ENCODE results near the gene ZFAND2A.

DNA sequence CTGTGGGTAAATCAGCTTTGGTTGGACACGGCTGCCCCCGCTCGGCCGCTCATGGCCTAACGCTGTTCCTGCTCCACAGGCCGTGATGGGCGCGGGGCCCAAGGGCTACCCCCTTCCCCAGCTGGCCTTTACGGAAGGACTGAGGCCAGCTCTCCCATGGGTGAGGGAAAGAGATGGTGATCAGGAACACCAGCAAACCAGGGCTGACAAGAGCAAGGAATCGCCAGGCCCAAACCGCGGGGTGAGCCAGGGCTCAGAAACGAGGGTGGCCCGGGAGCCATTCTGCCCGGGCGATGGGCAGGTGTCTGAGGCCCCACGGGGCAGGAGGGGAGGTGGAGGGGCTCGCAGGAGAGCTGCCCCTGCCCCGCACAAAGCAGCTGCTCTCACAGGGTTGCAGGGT is 45.5 kb downstream of the ZFAND2A start:
- TF ChIP-seq, protein P1, sequence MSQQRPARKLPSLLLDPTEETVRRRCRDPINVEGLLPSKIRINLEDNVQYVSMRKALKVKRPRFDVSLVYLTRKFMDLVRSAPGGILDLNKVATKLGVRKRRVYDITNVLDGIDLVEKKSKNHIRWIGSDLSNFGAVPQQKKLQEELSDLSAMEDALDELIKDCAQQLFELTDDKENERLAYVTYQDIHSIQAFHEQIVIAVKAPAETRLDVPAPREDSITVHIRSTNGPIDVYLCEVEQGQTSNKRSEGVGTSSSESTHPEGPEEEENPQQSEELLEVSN (IDR thresholded peaks at IDR 0.05): no peak
- TF ChIP-seq, protein P2, sequence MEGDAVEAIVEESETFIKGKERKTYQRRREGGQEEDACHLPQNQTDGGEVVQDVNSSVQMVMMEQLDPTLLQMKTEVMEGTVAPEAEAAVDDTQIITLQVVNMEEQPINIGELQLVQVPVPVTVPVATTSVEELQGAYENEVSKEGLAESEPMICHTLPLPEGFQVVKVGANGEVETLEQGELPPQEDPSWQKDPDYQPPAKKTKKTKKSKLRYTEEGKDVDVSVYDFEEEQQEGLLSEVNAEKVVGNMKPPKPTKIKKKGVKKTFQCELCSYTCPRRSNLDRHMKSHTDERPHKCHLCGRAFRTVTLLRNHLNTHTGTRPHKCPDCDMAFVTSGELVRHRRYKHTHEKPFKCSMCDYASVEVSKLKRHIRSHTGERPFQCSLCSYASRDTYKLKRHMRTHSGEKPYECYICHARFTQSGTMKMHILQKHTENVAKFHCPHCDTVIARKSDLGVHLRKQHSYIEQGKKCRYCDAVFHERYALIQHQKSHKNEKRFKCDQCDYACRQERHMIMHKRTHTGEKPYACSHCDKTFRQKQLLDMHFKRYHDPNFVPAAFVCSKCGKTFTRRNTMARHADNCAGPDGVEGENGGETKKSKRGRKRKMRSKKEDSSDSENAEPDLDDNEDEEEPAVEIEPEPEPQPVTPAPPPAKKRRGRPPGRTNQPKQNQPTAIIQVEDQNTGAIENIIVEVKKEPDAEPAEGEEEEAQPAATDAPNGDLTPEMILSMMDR (IDR thresholded peaks at IDR 0.05; ENCODE audit: control extremely low read depth in 1 of 3, insufficient read depth in 1 of 3, low read depth in 1 of 3, low read length in 3 of 3): no peak
- TF ChIP-seq MAFK (IDR thresholded peaks at IDR 0.05; ENCODE audit: low read depth, low read length) (no peak), CBX8 (IDR thresholded peaks at IDR 0.05; ENCODE audit: borderline replicate concordance, low read depth, low read length) (no peak), POLR2AphosphoS5 (IDR thresholded peaks at IDR 0.05; ENCODE audit: low read depth, low read length) (no peak), SUZ12 (IDR thresholded peaks at IDR 0.05; ENCODE audit: low read length) (no peak), EGR1 (IDR thresholded peaks at IDR 0.05; ENCODE audit: borderline replicate concordance, low read depth, low read length) (no peak), GTF2F1 (IDR thresholded peaks at IDR 0.05; ENCODE audit: borderline replicate concordance, low read depth, low read length) (no peak), EZH2 (IDR thresholded peaks at IDR 0.05; ENCODE audit: low read depth, low read length, severe bottlenecking) (no peak)
